GM21447 (cell line): ENCODE results near the gene APLNR.
A peak's percentile ranks its signal among the peaks of the same experiment; 100 is the strongest.

Experiments used
- ATAC-seq: cut with Tn5 transposase; IDR thresholded peaks from one replicate; pipeline ENCODE4 v1.9.1; 2021; ENCODE audit not compliant: unreplicated experiment

APLNR gene

GRCh38 chr11:57251491-57252104 is 14.5 kb upstream of the APLNR start:
- ATAC-seq: no peak

- no peak for ATAC-seq
Observed at GRCh38 chr11:57251037-57251436, 14.0 kb upstream of the APLNR start.

GRCh38 chr11:57249384-57250319 is 12.6 kb upstream of the APLNR start:
- peak; percentile 60 for ATAC-seq

GRCh38 chr11:57248780-57249383 is 11.8 kb upstream of the APLNR start:
- ATAC-seq: peak; percentile 32

- ATAC-seq: no peak
Observed at GRCh38 chr11:57244911-57245310, 7.9 kb upstream of the APLNR start.

GRCh38 chr11:57241353-57241972 is 4.4 kb upstream of the APLNR start:
- no peak for ATAC-seq

GRCh38 chr11:57240757-57241156 is 3.7 kb upstream of the APLNR start:
- no peak for ATAC-seq

GRCh38 chr11:57240007-57240406 is 3.0 kb upstream of the APLNR start:
- ATAC-seq: no peak

- ATAC-seq: no peak
Observed at GRCh38 chr11:57239348-57239747, 2.3 kb upstream of the APLNR start.

- no peak for ATAC-seq
Observed at GRCh38 chr11:57235761-57236703, 1.0 kb downstream of the APLNR start.

GRCh38 chr11:57233702-57234101 is 3.3 kb downstream of the APLNR start:
- ATAC-seq: no peak

GRCh38 chr11:57231539-57232253 is 5.4 kb downstream of the APLNR start:
- ATAC-seq: no peak

GRCh38 chr11:57230791-57231538 is 6.1 kb downstream of the APLNR start:
- ATAC-seq: no peak

GRCh38 chr11:57230316-57230715 is 6.7 kb downstream of the APLNR start:
- ATAC-seq: no peak

- no peak for ATAC-seq
Observed at GRCh38 chr11:57228600-57228999, 8.4 kb downstream of the APLNR start.

- no peak for ATAC-seq
Observed at GRCh38 chr11:57224537-57224936, 12.5 kb downstream of the APLNR start.

GRCh38 chr11:57224128-57224527 is 12.9 kb downstream of the APLNR start:
- ATAC-seq: no peak

GRCh38 chr11:57223601-57224000 is 13.4 kb downstream of the APLNR start:
- ATAC-seq: no peak

- ATAC-seq: no peak
Observed at GRCh38 chr11:57222239-57222638, 14.8 kb downstream of the APLNR start.
